OCI-LY7 (cell line): Measurements from ENCODE around the gene HOXC11.

ENCODE experiments used
- CTCF ChIP-seq: fragments of 200-600 bp; sonication (generic); conservative IDR thresholded peaks from 2 replicates; pipeline ENCODE4 v1.5.1; 2014; ENCODE audit warnings: mild to moderate bottlenecking, antibody characterized with exemption, low read length, moderate library complexity, mixed read lengths
- EZH2phosphoT487 ChIP-seq: fragments of 200-600 bp; sonication (generic); IDR thresholded peaks from 2 replicates; pipeline ENCODE4 v1.6.1; 2018; ENCODE audit warnings: low read depth, borderline replicate concordance, mild to moderate bottlenecking, mixed run types, antibody characterized with exemption, low read length, moderate library complexity, mixed read lengths

GRCh38 chr12:54024581-54025305 lies 51.8 kb downstream of the HOXC11 start:
- no peak for TF ChIP-seq CTCF
- TF ChIP-seq EZH2phosphoT487, result no peak
